GM19372 (cell line): Measurements from ENCODE around the gene MUTYH.

ENCODE experiments used
- ATAC-seq: cut with Tn5 transposase; IDR thresholded peaks from one replicate; pipeline ENCODE4 v1.9.1; 2021; ENCODE audit warnings: mild to moderate bottlenecking, low read depth, moderate library complexity; ENCODE audit not compliant: unreplicated experiment

The MUTYH gene

GRCh38 chr1:45351508-45351907 is 11.3 kb upstream of the MUTYH start:
- ATAC-seq, result no peak

- ATAC-seq, result no peak
Measured at GRCh38 chr1:45348966-45349677, 8.9 kb upstream of the MUTYH start.

- ATAC-seq, result no peak
Measured at GRCh38 chr1:45348609-45348965, 8.3 kb upstream of the MUTYH start.

- no peak for ATAC-seq
Measured at GRCh38 chr1:45348020-45348419, 7.8 kb upstream of the MUTYH start.

DNA sequence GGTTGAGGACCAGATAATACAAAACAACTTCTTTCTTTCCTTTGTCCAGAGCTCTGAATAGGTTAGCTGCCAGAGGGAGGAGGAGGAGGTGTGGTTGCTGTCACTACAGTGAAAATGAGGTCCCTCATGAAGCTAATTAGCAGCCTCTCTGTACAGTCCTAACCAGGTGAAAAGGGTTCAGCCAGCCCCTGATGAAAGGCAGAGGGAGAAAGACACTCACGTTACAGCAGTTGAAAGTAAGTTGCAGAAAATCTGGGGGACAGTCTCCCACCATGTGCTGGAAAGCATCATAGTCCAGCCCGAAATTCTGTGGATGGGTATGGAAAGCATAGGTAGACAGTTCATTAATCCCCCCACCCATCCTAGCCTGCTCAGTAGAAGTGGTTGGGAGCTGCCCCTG is 6.2 kb upstream of the MUTYH start:
- no peak for ATAC-seq

GRCh38 chr1:45345014-45345413 is 4.8 kb upstream of the MUTYH start:
- ATAC-seq, result no peak

- no peak for ATAC-seq
Measured at GRCh38 chr1:45344499-45344898, 4.3 kb upstream of the MUTYH start.

DNA sequence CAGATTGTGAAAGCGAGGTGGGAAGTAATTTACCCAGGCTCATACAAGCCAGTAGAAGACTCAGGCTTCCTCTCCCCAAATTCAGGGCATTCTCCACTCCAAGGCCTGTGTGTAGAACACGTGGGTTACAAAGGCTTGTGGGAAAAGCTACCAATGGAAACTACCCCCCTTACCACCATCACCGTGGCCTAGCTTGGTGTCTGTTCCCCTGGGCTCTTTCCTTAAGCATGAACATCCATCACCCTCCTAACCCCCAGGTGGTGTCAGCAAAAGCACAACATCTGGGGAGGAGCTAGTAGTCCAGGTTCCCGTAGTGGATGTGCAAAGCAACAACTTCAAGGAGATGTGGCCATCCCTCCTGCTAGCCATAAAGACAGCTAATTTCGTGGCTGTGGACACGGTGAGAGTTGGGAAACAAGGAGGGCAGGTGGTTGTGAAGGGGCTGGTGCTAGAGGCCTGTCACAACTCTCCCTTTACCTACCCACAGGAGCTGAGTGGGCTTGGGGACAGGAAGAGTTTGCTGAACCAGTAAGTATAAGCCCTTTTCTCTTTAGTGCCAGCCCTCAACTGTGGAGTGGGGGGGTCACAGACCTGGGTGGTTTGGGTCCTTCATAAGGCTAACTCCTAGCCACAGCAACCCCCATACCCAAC is 701 bp upstream of the MUTYH start:
- ATAC-seq, result no peak

- no peak for ATAC-seq
Measured at GRCh38 chr1:45337630-45338325, 2.5 kb downstream of the MUTYH start.

- ATAC-seq, result no peak
Measured at GRCh38 chr1:45335855-45336324, 4.3 kb downstream of the MUTYH start.

- ATAC-seq, result no peak
Measured at GRCh38 chr1:45334308-45335245, 5.7 kb downstream of the MUTYH start.

GRCh38 chr1:45332346-45332720 is 7.9 kb downstream of the MUTYH start:
- ATAC-seq, result no peak

GRCh38 chr1:45331436-45332345 is 8.5 kb downstream of the MUTYH start:
- ATAC-seq, result no peak

- ATAC-seq, result no peak
Measured at GRCh38 chr1:45329445-45329844, 10.8 kb downstream of the MUTYH start.

DNA sequence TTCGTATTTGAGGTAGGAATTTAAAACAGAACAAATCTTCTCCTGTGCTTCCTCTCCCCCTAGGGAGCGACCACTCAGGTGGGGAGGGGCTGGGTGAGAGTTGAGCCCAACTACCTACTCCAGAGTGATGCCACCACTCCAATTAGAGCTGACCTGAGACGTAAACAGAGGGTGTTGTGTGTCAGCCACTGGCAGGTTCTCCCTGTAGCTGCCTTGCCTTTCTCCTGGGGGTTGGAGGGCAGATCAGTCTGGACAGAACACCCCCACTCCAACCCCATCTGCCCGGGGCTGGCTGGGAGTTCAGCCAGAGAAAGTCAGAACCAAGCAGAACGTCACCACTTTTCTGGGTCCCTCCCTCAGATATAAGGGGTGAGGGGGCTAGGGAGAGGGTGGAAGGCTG is 11.6 kb downstream of the MUTYH start:
- no peak for ATAC-seq

- no peak for ATAC-seq
Measured at GRCh38 chr1:45327644-45328515, 12.4 kb downstream of the MUTYH start.

DNA sequence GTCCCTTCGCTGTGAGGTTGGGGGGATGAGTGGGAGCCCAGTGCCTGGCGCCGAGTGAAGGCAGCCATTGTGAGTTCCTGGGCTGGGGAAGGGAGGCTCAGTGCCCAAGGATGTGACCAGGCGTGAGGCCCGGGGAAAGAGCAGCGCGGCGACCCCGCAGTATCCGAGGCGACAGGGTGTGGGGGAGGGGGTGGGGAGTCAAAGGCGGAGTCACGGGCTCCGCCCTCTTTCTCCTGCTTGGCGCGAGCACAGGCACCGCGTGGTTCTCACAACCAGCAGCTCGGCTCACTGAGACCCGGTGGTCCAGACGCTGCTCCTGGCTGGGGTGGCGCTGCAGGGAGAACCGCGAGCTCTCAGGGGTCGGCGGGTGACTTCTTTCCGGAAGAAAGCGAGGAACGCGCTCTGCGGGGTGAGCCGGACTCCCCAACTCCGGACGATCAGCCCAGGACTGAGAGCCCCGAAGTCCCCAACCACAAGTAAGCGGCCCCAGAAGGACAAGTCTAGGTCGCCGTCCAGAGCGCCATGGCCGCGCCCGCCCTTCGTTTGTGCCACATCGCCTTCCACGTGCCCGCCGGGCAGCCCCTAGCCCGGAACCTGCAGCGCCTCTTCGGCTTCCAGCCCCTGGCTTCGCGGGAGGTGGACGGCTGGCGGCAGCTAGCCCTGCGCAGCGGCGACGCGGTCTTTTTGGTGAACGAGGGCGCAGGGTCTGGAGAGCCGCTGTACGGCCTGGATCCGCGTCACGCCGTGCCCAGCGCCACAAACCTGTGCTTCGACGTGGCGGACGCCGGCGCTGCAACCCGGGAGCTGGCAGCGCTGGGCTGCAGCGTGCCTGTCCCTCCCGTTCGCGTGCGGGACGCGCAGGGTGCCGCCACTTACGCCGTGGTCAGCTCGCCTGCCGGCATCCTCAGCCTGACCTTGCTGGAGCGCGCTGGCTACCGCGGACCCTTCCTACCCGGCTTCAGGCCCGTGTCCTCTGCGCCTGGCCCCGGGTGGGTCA is 13.3 kb downstream of the MUTYH start, which contains the start of gene HPDL:
HPDL (plus strand) TSS at position 269 of the 997 bp plus-strand sequence; CDS start at position 523, 254 bp downstream.
- peak; percentile 50 for ATAC-seq
